Fibroblast of lung (primary cell): Measurements from ENCODE around the gene LRRC49. TPM values are rescaled to one million over a fixed set of nuclear protein-coding genes. Genes with fewer than 3 reads are reported as not detected.

ENCODE experiments used
- DNase-seq, 2 donors: peaks; one replicate each; pipeline versions ENCODE4 v3.0.0 to v3.0.0-alpha.2; 2010; ENCODE audit warnings: low read depth in 2 of 2
- H2AFZ ChIP-seq: 2 replicates; pipeline ENCODE4 v1.5.1; 2012; ENCODE audit warnings: low read length, control low read depth, inconsistent platforms
- H3K27ac ChIP-seq: 2 replicates; pipeline ENCODE4 v1.5.1; 2011; ENCODE audit warnings: low read length, control low read depth; ENCODE audit not compliant: insufficient read depth
- H3K27me3 ChIP-seq: 2 replicates; pipeline ENCODE4 v1.5.1; 2011; ENCODE audit warnings: mild to moderate bottlenecking, low read length; ENCODE audit not compliant: control insufficient read depth, insufficient read depth
- H3K36me3 ChIP-seq: 2 replicates; pipeline ENCODE4 v1.5.1; 2011; ENCODE audit warnings: low read length; ENCODE audit not compliant: control insufficient read depth, insufficient read depth
- H3K4me1 ChIP-seq: 2 replicates; pipeline ENCODE4 v1.5.1; 2011; ENCODE audit warnings: low read length; ENCODE audit not compliant: control insufficient read depth, insufficient read depth; ENCODE audit errors: extremely low read depth
- H3K4me2 ChIP-seq: 2 replicates; pipeline ENCODE4 v1.5.1; 2011; ENCODE audit warnings: low read length, control low read depth; ENCODE audit not compliant: insufficient read depth; ENCODE audit errors: extremely low read depth
- H3K4me3 ChIP-seq, 4 experiments: fragments of 200-600 bp in 1 of 4; sonication (generic) in 1 of 4; replicated peaks in 1 of 4; 2 replicates each; pipeline ENCODE4 v1.5.1; 2011 to 2016; ENCODE audit warnings: low read length in 4 of 4, low read depth in 3 of 4, mild to moderate bottlenecking in 3 of 4, control low read depth in 2 of 4, inconsistent platforms in 1 of 4, mixed read lengths in 1 of 4; ENCODE audit not compliant: insufficient read depth in 1 of 4; ENCODE audit errors: control extremely low read depth in 1 of 4
- H3K79me2 ChIP-seq: 2 replicates; pipeline ENCODE4 v1.5.1; 2012; ENCODE audit warnings: mild to moderate bottlenecking, low read length, inconsistent platforms; ENCODE audit not compliant: control insufficient read depth, insufficient read depth
- H3K9ac ChIP-seq: 2 replicates; pipeline ENCODE4 v1.5.1; 2011; ENCODE audit warnings: mild to moderate bottlenecking, low read length, control low read depth; ENCODE audit not compliant: insufficient read depth
- H3K9me3 ChIP-seq: 2 replicates; pipeline ENCODE4 v1.5.1; 2012; ENCODE audit warnings: low read depth, low read length; ENCODE audit not compliant: control insufficient read depth, insufficient read depth
- H4K20me1 ChIP-seq: 2 replicates; pipeline ENCODE4 v1.5.1; 2011; ENCODE audit warnings: low read length; ENCODE audit not compliant: control insufficient read depth, insufficient read depth; ENCODE audit errors: extremely low read depth
- EZH2 ChIP-seq: IDR thresholded peaks from 2 replicates; pipeline ENCODE4 v1.5.1; 2012; ENCODE audit warnings: low read length, control low read depth, mild to moderate bottlenecking; ENCODE audit errors: missing control alignments
- polyA plus RNA-seq, 2 donors: library from polyadenylated mRNA; depleted of rRNA in 1 of 2; stranded (reverse) in 1 of 2; unstranded in 1 of 2; fragments of >200 nt; gene quantifications; 2 replicates each; pipeline ENCODE4 v1.2.1, GENCODE V29; 2011 to 2012; ENCODE audit warnings: missing spikeins in 1 of 2
- total RNA-seq: library from RNA; depleted of rRNA; stranded (reverse); fragments of >200 nt; gene quantifications from 2 replicates; pipeline ENCODE4 v1.2.1, GENCODE V29; 2014
- TF ChIP-seq, protein P1 (sequence below), 2 donors: IDR thresholded peaks in 1 of 2; conservative IDR thresholded peaks in 1 of 2; 1 replicate in 1 of 2; 2 replicates in 1 of 2; pipeline ENCODE4 v1.5.1; 2011 to 2012; ENCODE audit warnings: low read length in 2 of 2, control low read depth in 1 of 2, inconsistent platforms in 1 of 2, low read depth in 1 of 2, mild to moderate bottlenecking in 1 of 2

Gene LRRC49
- total and polyA plus RNA-seq, 2 donors (not counting 1 experiment from before 2014, with no cell fraction given): 10.0 to 31.5 TPM

- Histone ChIP-seq H3K9ac (peak overlapping the region; percentile 52), H3K27me3 (no peaks in the 10 kb centered on the region), H4K20me1 (no peaks in the 10 kb centered on the region), H3K4me1 (peaks cover 39% of the 10 kb centered on the region), H2AFZ (no peak overlapping the region), H3K27ac (peak overlapping the region; percentile 99), H3K4me3 (no peak overlapping the region), H3K36me3 (no peaks in the 10 kb centered on the region), H3K4me2 (peak overlapping the region; percentile 37), H3K9me3 (no peaks in the 10 kb centered on the region), H3K79me2 (no peaks in the 10 kb centered on the region)
- TF ChIP-seq, protein P1, sequence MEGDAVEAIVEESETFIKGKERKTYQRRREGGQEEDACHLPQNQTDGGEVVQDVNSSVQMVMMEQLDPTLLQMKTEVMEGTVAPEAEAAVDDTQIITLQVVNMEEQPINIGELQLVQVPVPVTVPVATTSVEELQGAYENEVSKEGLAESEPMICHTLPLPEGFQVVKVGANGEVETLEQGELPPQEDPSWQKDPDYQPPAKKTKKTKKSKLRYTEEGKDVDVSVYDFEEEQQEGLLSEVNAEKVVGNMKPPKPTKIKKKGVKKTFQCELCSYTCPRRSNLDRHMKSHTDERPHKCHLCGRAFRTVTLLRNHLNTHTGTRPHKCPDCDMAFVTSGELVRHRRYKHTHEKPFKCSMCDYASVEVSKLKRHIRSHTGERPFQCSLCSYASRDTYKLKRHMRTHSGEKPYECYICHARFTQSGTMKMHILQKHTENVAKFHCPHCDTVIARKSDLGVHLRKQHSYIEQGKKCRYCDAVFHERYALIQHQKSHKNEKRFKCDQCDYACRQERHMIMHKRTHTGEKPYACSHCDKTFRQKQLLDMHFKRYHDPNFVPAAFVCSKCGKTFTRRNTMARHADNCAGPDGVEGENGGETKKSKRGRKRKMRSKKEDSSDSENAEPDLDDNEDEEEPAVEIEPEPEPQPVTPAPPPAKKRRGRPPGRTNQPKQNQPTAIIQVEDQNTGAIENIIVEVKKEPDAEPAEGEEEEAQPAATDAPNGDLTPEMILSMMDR (conservative IDR thresholded peaks at IDR 0.05 in 1 of 2, IDR thresholded peaks at IDR 0.05 in 1 of 2; ENCODE audit: low read depth in 1 of 2, low read length in 2 of 2): no peak
- no peak for TF ChIP-seq EZH2
- DNase-seq: peak; percentile 94 to 100
Measured at GRCh38 chr15:71048913-71049675, 156.5 kb downstream of the LRRC49 start.

- Histone ChIP-seq H3K4me2 (peak overlapping the region; percentile 27), H3K4me3 (no peak overlapping the region), H3K27ac (peak overlapping the region; percentile 99), H4K20me1 (no peaks in the 10 kb centered on the region), H3K27me3 (no peaks in the 10 kb centered on the region), H3K9me3 (no peaks in the 10 kb centered on the region), H3K9ac (peak overlapping the region; percentile 52), H2AFZ (no peak overlapping the region), H3K4me1 (peaks cover 41% of the 10 kb centered on the region), H3K79me2 (no peaks in the 10 kb centered on the region), H3K36me3 (no peaks in the 10 kb centered on the region)
- DNase-seq: peak; percentile 20 to 67
- TF ChIP-seq EZH2: no peak
- TF ChIP-seq, protein P1 (conservative IDR thresholded peaks at IDR 0.05 in 1 of 2, IDR thresholded peaks at IDR 0.05 in 1 of 2; ENCODE audit: low read depth in 1 of 2, low read length in 2 of 2): no peak
Measured at GRCh38 chr15:71049706-71050422, 157.2 kb downstream of the LRRC49 start.

- no peak overlapping the region for H3K4me3 ChIP-seq
- no peaks in the 10 kb centered on the region for H3K27me3 ChIP-seq
- no peak overlapping the region for H2AFZ ChIP-seq
- peaks cover 43% of the 10 kb centered on the region for H3K4me1 ChIP-seq
- H3K9ac ChIP-seq: no peak overlapping the region
- TF ChIP-seq, protein P1 (conservative IDR thresholded peaks at IDR 0.05 in 1 of 2, IDR thresholded peaks at IDR 0.05 in 1 of 2; ENCODE audit: low read depth in 1 of 2, low read length in 2 of 2): no peak
- no peak for TF ChIP-seq EZH2
- no peaks in the 10 kb centered on the region for H4K20me1 ChIP-seq
- no peak for DNase-seq
- H3K9me3 ChIP-seq: no peaks in the 10 kb centered on the region
- H3K4me2 ChIP-seq: no peak overlapping the region
- H3K79me2 ChIP-seq: no peaks in the 10 kb centered on the region
- H3K27ac ChIP-seq: peak overlapping the region; percentile 99
- H3K36me3 ChIP-seq: no peaks in the 10 kb centered on the region
Measured at GRCh38 chr15:71050461-71050860, 157.8 kb downstream of the LRRC49 start.
